ENCODE data around the gene MRPS34.

The MRPS34 gene

DNA sequence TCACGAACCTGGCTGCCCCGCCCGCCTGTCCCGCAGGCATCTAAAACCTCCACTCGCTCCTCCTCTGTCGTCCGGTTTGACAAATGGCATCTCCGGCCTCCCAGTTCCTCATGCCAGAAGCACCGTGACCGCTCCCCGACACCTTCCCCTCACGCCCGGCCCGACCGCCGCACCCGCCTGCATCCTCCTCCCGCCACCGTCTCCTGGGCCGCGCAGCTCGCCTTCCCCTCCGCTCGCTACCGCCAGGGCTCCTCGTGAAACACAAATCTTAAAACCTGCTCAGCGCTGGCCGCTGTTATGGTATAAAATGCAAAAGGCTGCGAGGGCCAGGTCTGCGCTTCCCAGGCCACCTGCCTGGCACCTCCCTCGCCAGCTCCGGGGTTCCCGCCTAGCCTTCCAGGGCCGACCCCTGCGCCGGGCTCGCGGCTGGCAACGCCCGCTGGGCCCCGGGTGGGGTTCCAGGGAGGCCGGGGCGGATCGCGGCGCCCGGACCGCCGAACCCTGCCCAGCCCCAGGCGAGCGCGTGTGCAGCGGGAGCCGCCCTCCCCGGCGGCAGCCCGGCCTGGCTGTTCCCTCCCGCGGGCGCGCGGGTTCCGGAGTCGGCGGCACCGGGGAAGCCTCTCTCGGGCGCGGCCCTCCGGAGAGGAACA is 8.9 kb upstream of the MRPS34 start:
- no peak for DNase-seq (ENCODE audit: low read depth in 2 of 2)

GRCh38 chr16:1781254-1781653 is 8.3 kb upstream of the MRPS34 start:
- DNase-seq (ENCODE audit: low read depth in 2 of 2), result no peak

- no peak for DNase-seq (ENCODE audit: low read depth in 2 of 2)
Measured at GRCh38 chr16:1780677-1781072, 7.7 kb upstream of the MRPS34 start.

DNA sequence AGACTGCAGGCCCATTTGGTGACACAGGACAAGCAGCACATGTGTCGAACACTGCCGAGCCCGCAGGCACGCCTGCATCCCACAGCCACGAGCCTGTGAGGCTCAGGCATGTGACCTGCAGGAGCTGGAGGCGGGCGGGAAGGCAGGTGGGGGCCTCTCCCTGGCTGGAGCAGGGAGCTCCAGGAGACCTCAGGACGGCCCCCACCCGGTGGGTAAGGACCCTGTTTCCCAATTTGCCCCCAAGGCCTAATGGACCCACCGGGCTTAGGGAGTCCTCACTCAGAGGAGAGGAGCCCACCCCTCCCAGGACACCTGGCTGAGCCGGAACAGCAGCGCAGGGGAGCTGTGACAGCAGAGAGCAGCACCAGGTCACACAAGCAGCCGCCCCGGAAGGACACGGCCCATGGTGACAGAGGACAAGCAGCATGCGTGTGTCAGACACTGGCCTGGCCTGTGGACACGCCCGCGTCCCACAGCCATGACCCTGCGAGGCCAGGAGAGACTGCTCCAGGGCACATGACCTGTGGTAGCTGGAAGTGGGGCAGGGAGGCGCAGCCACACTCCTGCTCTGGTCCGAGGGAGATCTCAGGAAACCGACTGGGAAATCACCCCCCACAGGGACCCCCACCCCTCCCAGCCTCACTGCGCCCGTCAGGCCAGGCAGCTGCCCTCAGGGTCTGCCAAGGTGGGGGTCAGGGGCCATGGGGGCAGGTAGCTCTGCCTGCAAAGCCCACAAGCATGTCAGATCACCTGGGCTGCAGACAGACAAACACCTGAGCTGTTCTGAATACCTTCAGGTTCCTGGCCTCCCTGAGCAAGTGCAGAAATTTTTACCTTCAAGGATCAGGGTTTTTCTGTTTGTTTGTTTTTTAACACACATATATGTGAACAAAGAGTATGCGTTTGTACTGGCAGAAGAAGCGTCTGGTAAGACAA is 7.1 kb upstream of the MRPS34 start:
- DNase-seq (ENCODE audit: low read depth in 2 of 2), result no peak

DNA sequence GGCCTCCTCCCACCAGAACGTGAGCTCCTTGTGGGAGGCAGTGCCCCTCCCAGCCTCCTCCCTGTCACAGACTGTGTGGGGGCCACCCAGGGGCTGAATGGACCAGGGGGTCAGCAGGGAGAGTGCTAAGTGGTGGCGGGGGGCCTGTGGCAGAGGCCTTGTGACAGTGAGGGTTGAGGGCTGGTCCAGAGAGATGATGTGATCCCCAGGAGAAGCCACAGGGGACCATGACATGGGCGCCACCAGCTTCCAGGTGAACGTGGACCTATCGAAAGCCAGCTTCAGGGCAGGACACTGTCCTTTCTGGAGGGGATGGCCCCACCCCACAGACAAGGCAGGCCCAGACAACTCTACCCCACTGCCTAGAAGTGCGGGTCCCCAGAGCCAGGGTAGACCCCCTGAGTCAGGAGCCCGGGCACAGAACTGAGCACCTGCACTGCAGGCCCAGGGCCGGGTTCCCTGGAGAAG is 6.3 kb upstream of the MRPS34 start:
- no peak for DNase-seq (ENCODE audit: low read depth in 2 of 2)

DNA sequence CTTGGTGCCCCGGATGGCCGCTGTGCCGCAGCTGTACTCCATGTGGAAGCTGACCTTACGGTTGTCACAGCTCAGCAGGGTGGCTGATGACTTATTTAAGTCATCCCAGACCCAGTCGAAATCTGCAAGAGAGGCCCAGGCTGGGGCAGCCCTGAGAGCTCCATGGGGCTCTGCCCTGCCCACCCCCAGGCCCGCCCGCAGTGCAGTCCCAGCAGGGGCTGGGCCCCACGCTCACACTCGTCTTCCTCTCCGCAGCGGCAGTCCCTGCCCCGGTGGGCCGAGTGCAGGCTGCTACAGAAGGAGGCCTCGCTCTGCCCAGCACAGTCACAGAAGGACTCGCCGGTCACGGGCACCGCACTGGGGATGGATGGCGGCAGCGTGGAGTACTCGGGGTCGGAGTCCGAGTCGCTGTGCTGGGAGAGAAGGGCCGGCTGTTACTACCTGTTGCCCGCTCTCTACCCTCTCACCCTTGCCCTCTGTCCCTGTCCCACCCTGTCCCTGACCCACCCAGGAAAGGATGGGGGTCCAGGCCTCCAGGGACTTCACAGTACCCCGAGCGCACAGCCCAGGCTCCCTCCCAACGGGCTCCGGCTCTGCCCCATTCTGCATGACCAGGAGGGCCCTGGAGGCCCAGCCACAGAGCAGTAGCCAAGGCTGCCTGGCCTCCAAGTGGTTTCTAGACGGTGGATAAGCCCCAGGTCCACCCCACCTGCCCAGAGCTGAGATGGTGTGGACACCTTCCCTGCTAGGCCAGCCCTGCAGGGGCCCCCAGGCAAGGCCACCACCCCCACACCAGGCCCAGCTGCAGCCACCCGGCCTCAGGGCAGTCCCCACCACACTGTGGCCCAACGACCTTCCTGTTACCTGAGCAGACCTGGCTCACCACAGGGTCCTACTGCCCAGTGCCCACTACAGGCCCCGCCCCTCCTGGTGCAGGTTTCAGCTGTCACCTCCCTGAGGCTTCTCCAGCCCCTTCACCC is 5.6 kb upstream of the MRPS34 start:
- DNase-seq (ENCODE audit: low read depth in 2 of 2), result no peak

DNA sequence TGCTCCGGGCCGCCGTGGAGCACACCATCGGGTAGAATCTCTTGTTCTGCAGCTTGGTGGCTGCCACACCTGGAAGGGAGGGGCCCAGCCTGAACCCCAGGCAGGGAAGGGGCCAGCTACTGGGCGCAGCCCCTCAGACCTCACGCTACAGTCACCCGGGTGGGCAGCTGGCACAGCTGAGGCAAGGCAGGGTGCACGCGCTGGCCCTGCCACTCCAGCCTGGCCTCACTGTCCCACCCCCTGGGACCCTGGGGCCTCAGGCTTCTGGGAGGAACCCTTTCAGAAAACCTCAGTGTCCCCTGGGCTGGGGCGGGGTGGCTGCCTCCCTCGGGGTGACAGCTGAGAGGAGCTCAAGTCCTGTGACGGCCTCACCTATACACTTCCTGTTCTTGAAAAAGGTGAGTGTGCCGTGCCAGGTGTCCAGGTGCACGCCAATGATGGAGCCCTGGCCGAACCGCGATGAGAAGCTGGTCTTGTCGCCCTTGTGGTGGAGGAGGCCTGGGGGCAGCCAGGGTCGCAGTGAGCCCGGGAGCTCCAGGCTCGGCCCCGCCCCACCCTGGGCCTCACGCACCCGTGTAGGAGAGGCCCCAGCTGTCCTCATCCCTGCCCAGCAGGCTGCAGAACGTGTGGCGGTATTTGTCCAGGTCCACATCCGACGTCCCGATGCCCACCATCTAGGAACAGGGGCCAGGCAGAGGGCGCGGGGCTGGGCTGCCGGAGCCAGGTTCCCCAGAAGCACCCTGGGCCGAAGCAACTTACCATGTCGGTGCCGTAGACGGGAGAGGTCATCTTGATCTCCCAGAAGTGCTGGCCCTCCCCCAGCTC is 4.7 kb upstream of the MRPS34 start:
- DNase-seq (ENCODE audit: low read depth in 2 of 2), result no peak

GRCh38 chr16:1776991-1777374 is 4.0 kb upstream of the MRPS34 start:
- no peak for DNase-seq (ENCODE audit: low read depth in 2 of 2)

GRCh38 chr16:1776672-1776955 is 3.7 kb upstream of the MRPS34 start:
- no peak for DNase-seq (ENCODE audit: low read depth in 2 of 2)

DNA sequence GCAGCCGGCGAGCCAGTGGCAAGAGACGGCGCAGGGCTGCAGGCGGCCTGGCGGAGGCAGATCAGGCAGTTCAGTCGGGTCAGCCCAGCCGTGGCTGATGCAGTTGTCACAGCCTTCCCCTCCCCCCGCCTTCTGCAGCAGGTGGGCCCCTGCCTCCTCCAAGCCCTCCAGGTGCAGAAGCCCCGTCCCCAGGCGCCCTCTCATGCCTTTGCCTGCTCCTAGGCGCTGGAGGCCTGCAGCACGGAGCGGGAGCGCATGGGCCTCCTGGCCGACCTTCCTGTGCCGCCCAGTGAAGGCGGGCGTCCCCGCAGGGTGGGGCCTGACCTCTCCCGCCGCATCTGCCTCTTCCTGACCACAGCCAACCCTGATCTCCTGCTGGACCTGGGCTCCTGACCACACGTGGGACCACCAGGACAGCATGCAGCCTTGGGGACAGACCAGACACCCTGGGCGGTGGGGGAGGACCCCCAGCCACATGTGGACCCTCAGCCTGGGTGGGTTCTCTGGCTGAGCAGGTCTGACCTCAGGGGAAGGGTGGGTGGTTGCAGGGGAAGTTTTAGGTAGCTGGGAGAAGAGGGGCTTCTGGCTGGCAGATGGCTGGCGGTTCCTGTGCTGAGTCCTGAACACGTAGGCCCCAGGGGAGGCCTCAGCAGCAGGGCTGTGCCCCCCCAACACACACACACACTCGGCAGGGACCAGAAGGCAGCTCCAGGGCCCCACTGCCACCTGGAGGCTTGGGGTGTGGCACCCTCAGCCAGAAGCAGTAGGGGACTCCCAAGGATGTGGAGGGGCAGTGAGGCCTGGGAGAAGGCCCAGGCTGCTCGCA is 3.1 kb upstream of the MRPS34 start:
- no peak for DNase-seq (ENCODE audit: low read depth in 2 of 2)

- DNase-seq (ENCODE audit: low read depth in 2 of 2), result no peak
Measured at GRCh38 chr16:1775006-1775845, 2.3 kb upstream of the MRPS34 start.

GRCh38 chr16:1774448-1774780 is 1.5 kb upstream of the MRPS34 start:
- DNase-seq (ENCODE audit: low read depth in 2 of 2), result no peak

DNA sequence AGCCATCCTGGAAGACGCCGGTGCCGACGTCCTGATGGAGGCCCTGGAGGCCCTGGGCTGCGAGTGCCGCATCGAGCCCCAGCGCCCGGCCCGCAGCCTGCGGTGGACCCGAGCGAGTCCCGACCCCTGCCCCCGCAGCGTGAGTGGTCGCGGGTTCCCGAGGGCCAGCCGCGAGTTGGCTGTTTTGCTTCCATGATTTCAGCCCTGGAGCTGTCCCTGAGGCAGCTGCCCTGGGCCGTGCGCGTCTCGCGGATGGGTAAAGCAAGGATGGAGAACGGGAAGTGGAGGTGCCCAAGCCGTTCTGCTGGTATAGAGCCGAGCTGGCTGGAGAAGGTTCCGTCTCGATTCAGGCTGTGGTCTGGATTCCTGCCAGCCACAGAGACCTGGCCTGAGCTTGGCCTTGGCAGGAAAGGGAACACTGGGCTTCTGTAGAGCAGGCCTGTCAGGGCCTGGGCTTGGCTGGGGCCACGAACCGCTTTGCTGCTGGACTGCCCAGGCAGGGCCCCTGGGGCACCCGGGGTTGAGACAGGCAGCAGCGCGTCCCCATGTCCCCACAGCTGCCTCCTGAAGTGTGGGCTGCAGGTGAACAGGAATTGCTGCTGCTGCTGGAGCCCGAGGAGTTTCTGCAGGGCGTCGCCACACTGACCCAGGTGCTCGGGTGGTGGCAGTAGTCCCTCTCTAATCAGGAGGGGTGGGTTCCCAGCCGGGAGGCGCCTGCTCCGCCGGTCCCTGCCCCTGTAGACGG is 941 bp upstream of the MRPS34 start:
- no peak for DNase-seq (ENCODE audit: low read depth in 2 of 2)

GRCh38 chr16:1772362-1772907 is 499 bp downstream of the MRPS34 start, which contains the start of gene EME2:
TSS of gene EME2 (plus strand) at chr16:1772810. CDS start at chr16:1773228, 418 bp downstream.
- DNase-seq (ENCODE audit: low read depth in 2 of 2), result no peak

- no peak for DNase-seq (ENCODE audit: low read depth in 2 of 2)
Measured at GRCh38 chr16:1771864-1772361, 1.0 kb downstream of the MRPS34 start.

DNA sequence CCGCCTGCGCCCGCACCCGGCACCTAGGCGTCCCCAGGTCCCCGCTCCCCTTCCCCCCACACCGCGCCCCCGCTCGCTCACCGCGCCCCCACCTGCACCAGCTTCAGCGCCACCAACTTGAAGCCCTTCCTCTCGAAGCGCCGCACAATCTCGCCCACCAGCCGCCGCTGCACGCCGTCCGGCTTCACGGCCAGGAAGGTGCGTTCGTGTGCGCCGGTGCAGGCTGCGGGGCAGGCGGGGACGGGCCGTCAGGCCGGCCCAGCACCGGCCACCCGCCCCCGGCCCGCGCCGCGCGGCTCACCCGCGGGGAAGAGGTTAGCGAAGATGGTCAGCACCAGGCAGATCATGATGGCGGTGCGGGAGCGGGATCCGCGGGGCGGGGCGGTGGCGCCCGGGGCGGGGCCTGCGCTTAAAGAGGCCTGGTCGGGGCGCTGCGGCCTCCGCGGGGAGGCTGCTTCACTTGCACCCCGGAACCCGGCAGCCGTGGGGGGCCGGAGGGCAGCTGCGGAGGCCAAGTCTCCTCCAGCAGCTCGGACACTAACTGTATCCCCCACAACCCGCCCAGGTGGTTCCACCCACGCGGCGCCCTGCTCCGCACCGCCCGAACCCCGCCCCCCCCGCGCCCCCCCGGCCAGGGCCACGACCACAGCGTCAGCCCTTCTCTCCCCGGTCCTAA is 1.6 kb downstream of the MRPS34 start, which contains the start of gene NME3:
Gene NME3, minus strand, starts transcription at position 356 of the 676 bp plus-strand sequence. Its CDS starts 9 bp downstream, at position 347.
- peak; percentile 53 to 60 for DNase-seq (ENCODE audit: low read depth in 2 of 2)
